IMR-90 (cell line): ENCODE results near the gene ACYP2.

Source experiments
- CEBPB ChIP-seq: IDR thresholded peaks from 2 replicates; pipeline ENCODE4 v1.6.1; 2012; ENCODE audit warnings: low read depth, low read length, improper control_type of control experiment
- POLR2A ChIP-seq: IDR thresholded peaks from 2 replicates; pipeline ENCODE4 v1.6.1; 2012; ENCODE audit warnings: mild to moderate bottlenecking, low read depth, low read length
- TF ChIP-seq, protein P1 (sequence below): conservative IDR thresholded peaks from 2 replicates; pipeline ENCODE4 v1.5.1; 2012; ENCODE audit warnings: mild to moderate bottlenecking, low read depth, low read length, improper control_type of control experiment

DNA sequence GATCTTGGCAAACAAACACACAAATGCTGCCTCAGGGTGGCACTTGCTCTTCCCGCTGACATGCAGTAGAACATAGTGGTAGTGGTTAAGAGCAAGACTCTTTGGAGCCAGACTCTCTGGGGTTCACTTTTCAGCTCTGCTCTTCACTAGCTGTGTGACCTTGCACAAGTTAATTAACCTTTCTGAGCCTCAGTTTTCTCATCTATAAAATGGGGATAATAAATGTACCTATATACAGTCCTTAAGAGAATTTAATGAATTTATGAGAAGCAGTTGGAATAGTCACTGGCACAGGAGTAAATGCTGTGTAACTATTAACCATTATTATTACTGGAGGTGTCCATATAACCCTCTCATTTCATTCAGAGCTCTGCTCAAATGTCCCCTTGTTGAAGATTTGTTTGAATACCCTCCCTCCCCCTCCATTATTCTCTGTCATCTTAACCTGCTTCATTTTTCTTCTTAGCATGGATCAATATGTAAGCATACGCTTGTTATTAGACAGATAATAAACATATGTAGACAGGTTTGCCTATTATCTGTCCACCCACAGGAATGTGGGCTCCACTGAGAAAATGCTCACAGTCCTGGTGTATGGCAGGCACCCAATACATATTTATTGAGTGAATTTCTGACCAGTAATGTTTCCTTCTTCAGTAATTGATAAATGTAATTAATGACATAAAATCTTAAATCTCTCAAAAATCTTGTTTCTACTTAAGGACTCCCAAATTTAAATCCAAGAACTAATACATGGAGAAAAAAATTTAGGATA is 76.1 kb downstream of the ACYP2 start:
- TF ChIP-seq, protein P1, sequence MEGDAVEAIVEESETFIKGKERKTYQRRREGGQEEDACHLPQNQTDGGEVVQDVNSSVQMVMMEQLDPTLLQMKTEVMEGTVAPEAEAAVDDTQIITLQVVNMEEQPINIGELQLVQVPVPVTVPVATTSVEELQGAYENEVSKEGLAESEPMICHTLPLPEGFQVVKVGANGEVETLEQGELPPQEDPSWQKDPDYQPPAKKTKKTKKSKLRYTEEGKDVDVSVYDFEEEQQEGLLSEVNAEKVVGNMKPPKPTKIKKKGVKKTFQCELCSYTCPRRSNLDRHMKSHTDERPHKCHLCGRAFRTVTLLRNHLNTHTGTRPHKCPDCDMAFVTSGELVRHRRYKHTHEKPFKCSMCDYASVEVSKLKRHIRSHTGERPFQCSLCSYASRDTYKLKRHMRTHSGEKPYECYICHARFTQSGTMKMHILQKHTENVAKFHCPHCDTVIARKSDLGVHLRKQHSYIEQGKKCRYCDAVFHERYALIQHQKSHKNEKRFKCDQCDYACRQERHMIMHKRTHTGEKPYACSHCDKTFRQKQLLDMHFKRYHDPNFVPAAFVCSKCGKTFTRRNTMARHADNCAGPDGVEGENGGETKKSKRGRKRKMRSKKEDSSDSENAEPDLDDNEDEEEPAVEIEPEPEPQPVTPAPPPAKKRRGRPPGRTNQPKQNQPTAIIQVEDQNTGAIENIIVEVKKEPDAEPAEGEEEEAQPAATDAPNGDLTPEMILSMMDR = no peak
- TF ChIP-seq CEBPB = no peak
- no peak for TF ChIP-seq POLR2A
